ENCODE data around the gene SPARCL1.

- TF ChIP-seq GATA2 (IDR thresholded peaks at IDR 0.05; ENCODE audit: low read depth, low read length): no peak
- no peak for TF ChIP-seq GATA3 (IDR thresholded peaks at IDR 0.05; ENCODE audit: low read depth, low read length)
Observed at GRCh38 chr4:87530229-87530628, 1.1 kb upstream of the SPARCL1 start.

Data from SH-SY5Y (cell line).